ENCODE measurements around the gene KITLG.
"Not testable (repeated sequence)": the region's sequence is repeated elsewhere in the genome, so short reads cannot be mapped to it uniquely, and the experiment has no call there.

The KITLG gene

DNA sequence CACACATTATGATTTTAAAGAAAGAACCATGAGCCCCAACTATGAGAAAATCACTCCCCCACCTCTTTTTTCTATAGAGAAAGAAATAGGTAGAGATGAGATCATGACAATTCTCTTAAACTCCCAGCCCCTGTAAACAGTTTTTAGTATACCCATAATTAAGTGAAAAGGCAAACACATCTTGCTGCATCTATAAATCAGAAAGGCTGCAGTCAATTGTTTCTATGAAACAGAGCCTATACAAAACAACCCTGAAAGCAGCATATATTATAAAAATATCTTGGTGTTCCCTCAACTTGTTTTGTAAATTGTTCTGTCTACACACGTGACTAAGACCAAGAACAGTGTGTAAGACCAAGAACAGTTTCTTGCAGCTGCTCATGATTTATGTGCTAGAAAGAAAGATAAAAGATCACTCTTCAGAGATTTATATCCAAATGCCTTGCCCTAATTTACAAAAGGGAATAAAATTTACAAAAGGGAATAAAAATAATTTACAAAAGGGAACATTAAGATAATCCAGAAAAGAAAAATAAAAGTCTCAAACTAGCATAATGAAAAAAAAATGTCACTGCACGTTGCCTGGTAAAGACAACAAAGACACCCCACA is 4.8 kb downstream of the KITLG start:
- DNase-seq, result no peak

GRCh38 chr12:88574278-88574677 is 6.0 kb downstream of the KITLG start:
- no peak for DNase-seq

- DNase-seq, result no peak
These were observed 6.7 kb downstream of the KITLG start for GRCh38 chr12:88573583-88573982.

GRCh38 chr12:88572781-88573549 is 7.3 kb downstream of the KITLG start:
- no peak for DNase-seq

- DNase-seq, result no peak
These were observed 8.7 kb downstream of the KITLG start for GRCh38 chr12:88571543-88571942.

- DNase-seq, result no peak
These were observed 10.2 kb downstream of the KITLG start for GRCh38 chr12:88570103-88570502.

GRCh38 chr12:88566430-88566829 is 13.8 kb downstream of the KITLG start:
- no peak for DNase-seq

DNA sequence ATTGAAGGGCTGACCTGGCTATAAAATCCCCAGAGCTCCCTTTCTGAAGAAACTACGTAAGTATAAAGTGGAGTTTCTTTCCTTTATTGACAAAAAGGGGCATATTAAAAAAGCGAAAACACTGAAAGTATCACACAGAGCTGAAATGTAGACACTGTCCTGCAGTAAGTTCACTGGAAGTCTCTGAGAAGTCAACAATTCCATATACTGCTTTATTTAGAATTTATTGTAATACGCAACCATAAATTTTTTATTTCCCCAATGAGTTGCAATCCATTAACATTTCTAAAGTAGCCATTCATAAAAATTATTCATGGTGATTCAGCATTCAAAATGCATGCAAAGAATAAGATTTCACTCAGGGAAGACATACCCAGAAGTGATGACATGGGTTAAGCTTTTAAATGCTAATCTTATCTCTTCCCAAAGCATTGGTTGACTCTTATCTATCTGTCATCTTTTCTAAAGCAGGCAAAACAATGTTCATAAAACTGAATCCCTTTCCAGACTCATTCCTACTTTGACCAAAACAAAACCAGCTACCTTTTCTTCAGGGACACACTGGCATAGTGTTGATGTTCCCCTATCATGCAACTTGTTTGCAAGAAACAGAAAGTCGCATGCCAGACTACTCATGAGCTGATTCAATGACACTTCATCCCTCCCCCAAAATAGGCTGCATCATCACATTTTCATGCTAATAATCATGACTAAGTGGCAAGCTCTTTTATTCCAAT is 17.3 kb downstream of the KITLG start:
- DNase-seq, result no peak

GRCh38 chr12:88562151-88562550 is 18.1 kb downstream of the KITLG start:
- DNase-seq, result no peak

DNA sequence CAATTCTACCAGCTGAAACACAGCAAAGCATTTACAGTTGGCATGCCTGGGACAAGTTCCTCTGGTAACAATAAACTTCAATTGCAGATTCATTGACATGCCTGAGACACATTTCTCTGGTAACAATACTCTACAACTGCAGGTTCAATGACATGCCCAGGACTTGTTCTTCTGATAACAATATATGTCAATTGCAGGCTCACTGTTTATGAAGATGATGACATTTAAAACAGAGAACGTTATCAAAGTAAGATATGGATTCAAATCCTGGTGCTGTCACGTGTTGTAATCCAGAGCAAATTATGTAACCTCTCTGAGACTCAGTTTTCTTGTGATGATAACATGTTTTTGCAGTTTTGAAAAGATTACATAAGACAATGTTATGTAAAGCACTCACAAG is 20.5 kb downstream of the KITLG start:
- DNase-seq, result no peak

- no peak for DNase-seq
These were observed 21.1 kb downstream of the KITLG start for GRCh38 chr12:88559199-88559598.

DNA sequence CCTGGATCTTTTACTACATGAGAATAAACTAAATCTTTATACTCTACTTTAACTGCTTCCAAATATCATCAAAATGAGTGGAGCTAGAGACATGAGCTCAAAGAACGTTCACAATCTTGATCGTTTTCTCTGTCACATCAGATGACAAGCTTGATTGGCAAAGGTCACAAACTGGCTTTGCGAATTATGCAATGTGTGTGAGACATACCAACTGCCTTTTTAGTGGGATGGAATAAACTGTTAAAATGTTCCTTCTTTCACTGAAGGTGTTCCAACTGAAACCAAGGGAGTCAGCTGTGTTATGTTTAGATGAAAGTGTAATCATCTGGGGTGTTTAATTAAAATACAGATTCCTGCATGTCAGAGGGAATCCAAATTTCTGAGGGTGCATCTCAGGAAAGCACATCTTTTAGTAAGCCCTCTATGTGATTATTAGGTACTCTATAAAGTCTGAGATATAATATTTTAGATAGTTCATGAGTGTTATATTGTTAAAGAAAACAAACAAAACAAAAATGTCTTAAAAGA is 21.9 kb downstream of the KITLG start:
- no peak for DNase-seq

DNA sequence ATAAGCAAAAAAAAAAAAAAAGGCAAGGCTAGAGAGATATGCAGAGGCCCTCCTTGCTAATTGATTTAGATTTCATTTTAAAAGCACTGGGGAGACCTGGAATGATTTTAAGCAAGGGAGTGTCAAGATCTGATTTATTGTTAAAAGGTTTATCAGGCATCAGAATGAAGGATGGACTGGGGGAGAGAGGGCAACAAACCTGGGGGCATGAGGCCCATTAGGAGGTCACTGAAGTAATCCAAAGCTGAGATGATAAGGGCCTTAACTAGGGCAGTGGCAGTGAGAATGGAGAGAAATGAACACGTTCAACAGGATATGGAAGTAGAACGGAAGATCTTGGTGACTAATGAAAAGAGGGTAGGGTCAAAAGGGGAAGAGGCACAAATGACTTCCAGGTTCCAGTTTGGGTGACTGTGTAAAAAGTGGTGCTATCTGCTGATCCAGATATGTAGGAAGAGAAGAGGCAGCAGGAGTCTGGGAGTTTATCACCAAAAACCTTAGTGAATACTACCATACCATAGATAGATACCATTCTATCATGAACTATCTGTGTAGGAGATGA is 24.0 kb downstream of the KITLG start:
- no peak for DNase-seq

DNA sequence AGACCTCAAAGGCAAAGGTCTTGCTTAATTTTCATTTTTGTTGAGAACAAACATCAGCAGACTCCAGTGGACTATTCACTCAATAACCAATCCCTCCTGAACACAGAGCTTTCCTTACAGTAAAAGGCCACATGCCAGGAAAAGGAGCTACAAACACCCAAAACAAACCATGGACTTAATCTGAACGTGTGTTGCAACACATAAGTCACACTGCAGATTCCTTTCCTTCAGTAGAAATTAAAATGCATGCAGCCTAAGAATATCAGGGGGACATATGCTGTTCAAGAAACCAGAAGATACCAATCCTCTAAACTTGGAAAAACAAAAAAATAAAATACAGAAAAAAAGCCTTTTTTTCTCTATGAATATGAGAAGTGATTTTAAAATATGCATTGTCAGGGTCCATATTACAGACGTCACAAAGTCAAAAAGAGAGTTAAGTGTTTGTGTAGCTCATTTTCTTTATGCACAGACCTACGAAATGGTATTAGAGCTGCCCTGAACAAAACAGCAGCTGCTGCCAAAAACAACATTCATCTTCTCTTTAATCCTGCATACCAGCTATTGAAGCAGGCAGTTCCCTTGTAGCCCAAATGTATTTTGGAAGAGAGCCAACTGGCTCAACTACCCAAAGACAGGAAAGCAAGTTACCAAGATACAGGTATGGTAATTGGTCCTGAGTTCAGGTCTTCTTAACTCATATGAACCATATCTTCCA is 26.2 kb downstream of the KITLG start:
- DNase-seq, result no peak

DNA sequence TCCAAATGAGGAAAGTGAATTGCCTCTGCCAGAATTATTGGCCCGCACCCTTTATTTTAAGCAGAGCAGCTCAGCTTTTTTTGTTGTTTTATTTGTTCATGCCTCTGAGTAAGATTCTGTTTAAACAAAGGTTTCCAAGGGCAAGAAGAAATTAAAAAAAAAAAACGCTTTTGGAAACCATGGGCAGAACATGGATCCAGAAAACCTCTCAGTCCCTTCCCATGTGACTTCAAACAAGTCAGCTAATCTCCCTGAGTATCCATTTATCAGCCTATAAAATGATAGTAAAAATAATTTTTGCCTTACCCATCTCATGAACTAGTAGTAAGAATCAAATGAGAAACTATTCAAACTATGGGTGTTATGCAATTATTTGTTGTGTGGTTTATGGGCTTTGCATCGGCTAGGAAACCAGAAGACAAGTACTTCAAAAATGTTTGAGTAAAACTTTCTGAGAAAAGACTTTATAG is 27.6 kb downstream of the KITLG start:
- DNase-seq, result no peak

DNA sequence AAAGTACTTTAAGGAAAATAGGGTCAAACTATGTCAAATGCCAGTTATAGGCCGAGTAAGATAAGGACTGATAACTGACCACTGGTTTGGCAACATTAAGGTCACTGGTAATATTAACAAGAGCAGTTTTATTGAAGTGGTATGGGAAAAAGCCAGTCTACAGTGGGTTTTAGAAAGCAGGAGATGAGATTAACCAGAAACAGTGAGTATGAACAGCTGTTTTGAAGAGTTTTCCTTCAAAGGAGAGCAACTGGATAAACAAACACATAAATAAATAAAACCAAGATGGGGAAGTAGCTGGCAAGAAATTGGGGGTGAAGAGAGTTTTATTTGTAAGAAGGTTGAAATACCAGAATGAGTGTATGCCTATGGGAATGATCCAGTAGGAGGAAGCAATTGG is 30.3 kb downstream of the KITLG start:
- no peak for DNase-seq

GRCh38 chr12:88547949-88548348 is 32.3 kb downstream of the KITLG start:
- DNase-seq, result not testable (repeated sequence)

GRCh38 chr12:88546853-88547252 is 33.4 kb downstream of the KITLG start:
- no peak for DNase-seq

DNA sequence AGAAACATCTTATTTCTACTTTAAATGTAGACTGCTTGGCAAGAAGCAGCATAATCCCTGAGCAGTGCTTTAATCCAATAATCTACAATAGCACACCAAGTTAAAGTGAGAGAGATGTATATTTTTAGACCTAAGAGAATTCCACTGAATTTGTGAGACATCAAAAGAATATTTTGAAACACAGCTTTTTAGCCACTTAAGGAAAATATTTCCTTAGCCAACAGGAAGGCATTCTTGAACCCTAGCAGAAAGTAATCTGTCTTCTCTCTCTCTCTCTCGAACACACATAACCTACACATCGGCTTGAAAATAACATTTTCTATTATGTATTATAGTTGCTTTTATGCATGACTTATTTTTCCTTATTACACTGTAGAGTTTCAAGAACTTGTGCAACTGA is 34.0 kb downstream of the KITLG start:
- no peak for DNase-seq

- DNase-seq, result no peak
These were observed 35.0 kb downstream of the KITLG start for GRCh38 chr12:88544991-88545980.

DNA sequence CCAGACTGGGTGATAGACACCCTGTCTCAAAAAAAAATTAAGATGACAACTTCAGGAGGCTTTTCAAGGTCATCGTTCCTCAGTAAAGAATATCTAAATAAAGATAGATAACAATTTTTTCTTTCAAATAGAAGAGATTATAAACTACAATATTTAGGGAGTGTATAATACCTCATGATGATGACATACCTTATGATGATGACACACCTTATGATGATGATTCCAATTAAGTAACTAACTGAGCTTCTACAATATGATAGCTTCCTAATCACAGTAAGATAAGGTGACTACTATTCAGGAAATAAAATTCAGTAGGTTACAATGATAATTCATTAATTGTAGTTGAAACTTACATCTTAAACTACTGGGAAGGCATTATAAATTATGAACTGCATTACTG is 40.4 kb downstream of the KITLG start:
- no peak for DNase-seq

Data from CD4-positive, alpha-beta T cell treated with Interleukin-21 for 1 hour (primary cell).